Prostate gland (tissue), 2 donors: ENCODE data around the gene ITGBL1.

ENCODE experiments used
- CTCF ChIP-seq, 4 experiments: fragments of 200-600 bp in 2 of 4; fragments of 450-650 bp in 2 of 4; sonication (generic) in 2 of 4; IDR thresholded peaks; 1 replicate in 3 of 4; 2 replicates in 1 of 4; pipeline ENCODE4 v1.5.1; 2016 to 2019; ENCODE audit warnings: antibody characterized with exemption in 4 of 4, mild to moderate bottlenecking in 2 of 4, moderate library complexity in 2 of 4
- POLR2AphosphoS5 ChIP-seq: sonication (generic); formaldehyde crosslinking; IDR thresholded peaks from one replicate; pipeline ENCODE4 v1.6.1; 2017; ENCODE audit warnings: antibody characterized with exemption

GRCh38 chr13:101434486-101434885, 18.0 kb upstream of the ITGBL1 start:
- TF ChIP-seq CTCF (IDR thresholded peaks at IDR 0.05) (no peak), POLR2AphosphoS5 (no peak)
